Keratinocyte (primary cell): ENCODE results near the gene DNAJC17. TPM values are rescaled to one million over a fixed set of nuclear protein-coding genes. Genes with fewer than 3 reads are reported as not detected.

Experiments used
- DNase-seq: peaks from one replicate; pipeline ENCODE4 v3.0.0-alpha.2; 2011; ENCODE audit warnings: low read depth, missing footprints, low spot score
- FAIRE-seq: peaks from 2 replicates; lab custom pipeline; 2011; peaks lifted over from hg19 to GRCh38; lab: Jason Lieb, UNC
- H2AFZ ChIP-seq: 2 replicates; pipeline ENCODE4 v1.6.0; 2012; ENCODE audit warnings: low read length, control low read depth, inconsistent platforms; ENCODE audit not compliant: control insufficient read depth
- H3K27ac ChIP-seq: 2 replicates; pipeline ENCODE4 v1.5.1; 2011; ENCODE audit warnings: low read length; ENCODE audit not compliant: control insufficient read depth, insufficient read depth
- H3K27me3 ChIP-seq: 3 replicates; pipeline ENCODE4 v1.6.0; 2011; ENCODE audit warnings: low read length; ENCODE audit not compliant: control insufficient read depth, insufficient read depth; ENCODE audit errors: extremely low read depth
- H3K36me3 ChIP-seq, 2 experiments: 2 replicates in 1 of 2; 3 replicates in 1 of 2; pipeline ENCODE4 v1.5.1; 2011; ENCODE audit warnings: low read length in 2 of 2, mild to moderate bottlenecking in 1 of 2; ENCODE audit not compliant: control insufficient read depth in 2 of 2, insufficient read depth in 2 of 2; ENCODE audit errors: extremely low read depth in 1 of 2
- H3K4me1 ChIP-seq: 3 replicates; pipeline ENCODE4 v1.5.1; 2011; ENCODE audit warnings: low read length; ENCODE audit not compliant: control insufficient read depth, insufficient read depth; ENCODE audit errors: extremely low read depth
- H3K4me2 ChIP-seq: 3 replicates; pipeline ENCODE4 v1.6.0; 2011; ENCODE audit warnings: low read depth, low read length; ENCODE audit not compliant: control insufficient read depth, insufficient read depth; ENCODE audit errors: extremely low read depth
- H3K4me3 ChIP-seq, 3 experiments: fragments of 200-600 bp in 1 of 3; sonication (generic) in 1 of 3; 2 replicates in 2 of 3; 3 replicates in 1 of 3; pipeline ENCODE4 v1.5.1; 2011 to 2016; ENCODE audit warnings: low read length in 3 of 3, mild to moderate bottlenecking in 3 of 3, control low read depth in 2 of 3, inconsistent platforms in 1 of 3, low read depth in 1 of 3, mixed read lengths in 1 of 3, mixed run types in 1 of 3, moderate library complexity in 1 of 3; ENCODE audit not compliant: control insufficient read depth in 2 of 3, insufficient read depth in 2 of 3; ENCODE audit errors: extremely low read depth in 1 of 3
- H3K79me2 ChIP-seq: 2 replicates; pipeline ENCODE4 v1.6.0; 2012; ENCODE audit warnings: low read length; ENCODE audit not compliant: control insufficient read depth, insufficient read depth
- H3K9ac ChIP-seq: 3 replicates; pipeline ENCODE4 v1.6.0; 2011; ENCODE audit warnings: low read length; ENCODE audit not compliant: control insufficient read depth, insufficient read depth; ENCODE audit errors: extremely low read depth
- H3K9me1 ChIP-seq: 3 replicates; pipeline ENCODE4 v1.6.0; 2011; ENCODE audit warnings: low read length; ENCODE audit not compliant: control insufficient read depth, insufficient read depth; ENCODE audit errors: extremely low read depth
- H3K9me3 ChIP-seq: 2 replicates; pipeline ENCODE4 v1.5.1; 2012; ENCODE audit warnings: low read depth, low read length; ENCODE audit not compliant: control insufficient read depth
- H4K20me1 ChIP-seq: 3 replicates; pipeline ENCODE4 v1.6.0; 2011; ENCODE audit warnings: low read length; ENCODE audit not compliant: control insufficient read depth, insufficient read depth; ENCODE audit errors: extremely low read depth
- EZH2 ChIP-seq: IDR thresholded peaks from one replicate; pipeline ENCODE4 v1.6.1; 2012; ENCODE audit warnings: inconsistent platforms, mild to moderate bottlenecking, low read length, moderate library complexity
- dilution Hi-C: fragments of 300-500 bp; cut with MboI; formaldehyde crosslinking; loops from one replicate; pipeline ENCODE4 v1.7.0; 2020; ENCODE audit warnings: low sequenced_read_pairs; ENCODE audit not compliant: extremely low pct_ligation_motif_present
- polyA plus RNA-seq, 5 experiments: library from polyadenylated mRNA; depleted of rRNA in 3 of 5; stranded (reverse) in 3 of 5; stranded (forward) in 1 of 5; unstranded in 1 of 5; fragments of >200 nt; gene quantifications; 1 replicate in 1 of 5; 2 replicates in 3 of 5; 3 replicates in 1 of 5; pipeline versions ENCODE4 v1.2.1 to v1.2.3, GENCODE V29; 2011 to 2012; ENCODE audit warnings: missing spikeins in 2 of 5, low read depth in 1 of 5, low replicate concordance in 1 of 5
- TF ChIP-seq, protein P1 (sequence below), 3 experiments: IDR thresholded peaks in 1 of 3; conservative IDR thresholded peaks in 1 of 3; optimal IDR thresholded peaks in 1 of 3; 2 replicates in 2 of 3; 3 replicates in 1 of 3; pipeline versions ENCODE3 to v1.5.1; 2011; ENCODE audit warnings: low read length in 3 of 3, mild to moderate bottlenecking in 3 of 3, moderate library complexity in 2 of 3, control low read depth in 1 of 3, inconsistent platforms in 1 of 3; ENCODE audit not compliant: insufficient read depth in 2 of 3; ENCODE audit errors: extremely low read depth in 1 of 3

DNAJC17 gene
- polyA plus RNA-seq, 1 donor (not counting 4 experiments of a cell fraction or from before 2014, with no cell fraction given), result 35.3 TPM

DNA sequence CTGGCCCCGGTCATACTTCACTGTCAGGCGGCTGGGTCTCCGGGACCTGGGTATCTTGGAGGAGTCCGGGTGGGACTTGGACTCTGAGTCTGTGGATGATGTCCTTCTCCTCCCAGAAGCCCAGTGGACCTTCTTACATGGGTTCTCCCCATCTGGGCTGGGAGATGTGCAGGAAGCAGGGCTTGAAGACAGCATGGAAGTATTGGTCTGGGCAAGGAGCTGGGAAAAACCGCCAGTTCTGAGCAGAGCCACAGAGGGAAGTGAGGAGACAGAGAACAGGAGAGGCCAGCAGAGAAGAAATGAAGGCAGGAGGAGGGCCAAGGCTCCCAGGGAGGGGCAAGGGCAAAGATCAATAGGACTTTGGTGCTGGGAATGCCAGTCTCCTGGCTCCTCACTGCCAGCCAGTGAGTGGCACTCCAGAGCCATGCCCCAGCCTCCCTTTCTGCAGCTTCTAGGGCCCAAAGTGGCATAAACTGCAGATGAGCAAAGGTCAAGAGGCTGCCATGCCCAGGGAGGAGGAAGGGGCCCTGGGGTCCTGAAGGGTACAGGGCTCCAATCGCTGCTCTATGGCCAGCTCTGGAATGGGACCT is 21.3 kb upstream of the DNAJC17 start, which contains the start of gene PPP1R14D:
PPP1R14D (minus strand) TSS at position 262 of the 590 bp plus-strand sequence; CDS start at position 195, 67 bp downstream.
- Histone ChIP-seq H3K9ac (no peak within 1 kb of the TSS), H3K4me1 (peaks cover 5% of the 10 kb centered on the region), H3K79me2 (no peaks in the 10 kb centered on the region), H4K20me1 (no peaks in the 10 kb centered on the region), H3K9me3 (no peaks in the 10 kb centered on the region), H3K27ac (no peak within 1 kb of the TSS), H3K9me1 (no peaks in the 10 kb centered on the region), H3K27me3 (no peaks in the 10 kb centered on the region), H3K4me3 (no peak within 1 kb of the TSS), H2AFZ (no peak within 1 kb of the TSS), H3K36me3 (no peaks in the 10 kb centered on the region), H3K4me2 (no peak within 1 kb of the TSS)
- FAIRE-seq (no peak), DNase-seq (no peak)
- TF ChIP-seq, protein P1, sequence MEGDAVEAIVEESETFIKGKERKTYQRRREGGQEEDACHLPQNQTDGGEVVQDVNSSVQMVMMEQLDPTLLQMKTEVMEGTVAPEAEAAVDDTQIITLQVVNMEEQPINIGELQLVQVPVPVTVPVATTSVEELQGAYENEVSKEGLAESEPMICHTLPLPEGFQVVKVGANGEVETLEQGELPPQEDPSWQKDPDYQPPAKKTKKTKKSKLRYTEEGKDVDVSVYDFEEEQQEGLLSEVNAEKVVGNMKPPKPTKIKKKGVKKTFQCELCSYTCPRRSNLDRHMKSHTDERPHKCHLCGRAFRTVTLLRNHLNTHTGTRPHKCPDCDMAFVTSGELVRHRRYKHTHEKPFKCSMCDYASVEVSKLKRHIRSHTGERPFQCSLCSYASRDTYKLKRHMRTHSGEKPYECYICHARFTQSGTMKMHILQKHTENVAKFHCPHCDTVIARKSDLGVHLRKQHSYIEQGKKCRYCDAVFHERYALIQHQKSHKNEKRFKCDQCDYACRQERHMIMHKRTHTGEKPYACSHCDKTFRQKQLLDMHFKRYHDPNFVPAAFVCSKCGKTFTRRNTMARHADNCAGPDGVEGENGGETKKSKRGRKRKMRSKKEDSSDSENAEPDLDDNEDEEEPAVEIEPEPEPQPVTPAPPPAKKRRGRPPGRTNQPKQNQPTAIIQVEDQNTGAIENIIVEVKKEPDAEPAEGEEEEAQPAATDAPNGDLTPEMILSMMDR (optimal IDR thresholded peaks at IDR 0.05 in 1 of 3, IDR thresholded peaks at IDR 0.05 in 1 of 3, conservative IDR thresholded peaks at IDR 0.05 in 1 of 3; ENCODE audit: extremely low read depth in 1 of 3, insufficient read depth in 2 of 3, low read length in 3 of 3), result no peak
- TF ChIP-seq EZH2, result no peak
- dilution Hi-C loops, result no loop called here

DNA sequence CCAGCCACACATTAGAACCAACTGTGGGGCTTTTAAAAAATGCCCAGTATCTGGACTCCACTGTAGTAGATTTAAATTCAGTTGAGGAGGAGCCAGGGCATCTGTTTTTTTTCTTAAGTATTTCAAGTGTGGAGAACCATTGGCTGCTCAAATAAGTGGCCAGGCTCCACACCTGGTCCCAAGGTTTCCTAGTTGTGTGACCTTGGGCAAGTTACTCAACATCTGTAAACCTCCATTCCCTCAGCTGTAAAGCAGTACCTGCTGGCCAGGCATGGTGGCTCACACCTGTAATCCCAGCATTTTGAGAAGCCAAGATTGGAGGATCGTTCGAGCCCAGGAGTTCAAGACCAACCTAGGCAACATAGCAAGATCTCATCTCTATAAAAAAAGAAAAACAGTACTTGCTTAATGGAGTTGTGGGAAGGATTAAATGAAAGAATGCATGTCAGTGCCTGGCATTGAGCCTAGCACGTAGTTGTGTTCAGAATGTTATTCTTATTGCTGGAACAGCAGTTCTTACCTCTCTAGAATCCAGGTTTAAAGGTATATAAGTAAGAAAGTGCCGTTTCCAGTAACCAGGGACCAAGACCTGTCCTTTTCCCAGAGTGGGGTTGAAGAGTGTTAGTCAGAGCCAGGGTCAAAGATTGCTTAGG is 19.3 kb upstream of the DNAJC17 start:
- no peak overlapping the region for H3K4me3 ChIP-seq
- no peak overlapping the region for H3K9ac ChIP-seq
- H3K27ac ChIP-seq, result no peak overlapping the region
- dilution Hi-C loops, result no loop called here
- TF ChIP-seq, protein P1 (optimal IDR thresholded peaks at IDR 0.05 in 1 of 3, IDR thresholded peaks at IDR 0.05 in 1 of 3, conservative IDR thresholded peaks at IDR 0.05 in 1 of 3; ENCODE audit: extremely low read depth in 1 of 3, insufficient read depth in 2 of 3, low read length in 3 of 3), result no peak
- no peak for TF ChIP-seq EZH2
- no peaks in the 10 kb centered on the region for H3K79me2 ChIP-seq
- no peaks in the 10 kb centered on the region for H4K20me1 ChIP-seq
- no peaks in the 10 kb centered on the region for H3K9me1 ChIP-seq
- H3K36me3 ChIP-seq, result no peaks in the 10 kb centered on the region
- H3K27me3 ChIP-seq, result no peaks in the 10 kb centered on the region
- peaks cover 5% of the 10 kb centered on the region for H3K4me1 ChIP-seq
- no peaks in the 10 kb centered on the region for H3K9me3 ChIP-seq
- no peak for DNase-seq
- FAIRE-seq, result no peak
- H3K4me2 ChIP-seq, result no peak overlapping the region
- H2AFZ ChIP-seq, result no peak overlapping the region
